Measurements from ENCODE around the gene ZNF593OS. TPM values are rescaled to one million over a fixed set of nuclear protein-coding genes. Genes with fewer than 3 reads are reported as not detected.

ZNF593OS gene
- total and polyA plus RNA-seq, 2 donors (not counting 1 experiment from before 2014, with no cell fraction given): 0.09 TPM; not detected in 1

DNA sequence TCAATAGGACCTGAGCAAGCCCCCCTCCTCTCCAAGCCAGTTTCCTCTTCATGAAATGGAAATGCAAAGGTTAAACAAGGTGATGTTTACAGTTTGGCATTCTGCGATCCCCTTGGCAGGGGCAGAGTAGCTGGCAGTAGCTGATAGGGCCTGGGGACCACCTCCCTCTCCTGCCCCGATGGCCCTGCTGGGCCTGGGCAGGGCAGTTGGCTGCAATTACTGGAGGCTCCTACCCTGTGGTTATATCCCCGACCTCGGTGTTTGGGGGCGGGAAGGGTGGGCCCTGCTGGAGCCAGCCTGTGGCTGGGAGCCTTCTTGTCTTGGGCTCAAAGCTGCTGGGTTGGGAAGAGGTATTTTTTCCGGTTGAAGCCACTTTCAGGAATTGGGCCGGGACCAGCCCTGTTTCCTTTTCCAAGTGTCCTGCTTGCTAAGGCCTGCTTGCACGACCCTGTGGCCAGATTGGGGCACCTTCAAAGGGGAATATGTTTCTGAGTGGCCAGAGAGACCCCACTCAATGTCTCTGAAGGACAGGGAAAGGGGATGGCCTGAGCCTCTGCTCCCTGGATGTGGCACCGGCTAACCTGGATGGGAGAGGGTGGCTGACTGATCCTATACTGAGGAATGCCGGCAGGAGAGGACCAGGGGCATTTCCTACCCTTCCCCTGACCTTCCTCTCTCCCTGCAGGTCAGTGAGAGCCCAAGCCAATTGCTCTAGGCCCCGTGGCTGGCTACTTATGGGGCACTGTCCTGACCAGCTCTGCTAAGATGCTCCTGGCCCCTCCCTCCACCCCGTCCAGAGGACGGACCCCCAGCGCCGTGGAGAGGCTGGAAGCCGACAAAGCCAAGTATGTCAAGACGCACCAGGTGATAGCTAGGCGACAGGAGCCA, 10.9 kb downstream of the ZNF593OS start:
- H3K27ac Mint-ChIP-seq: no peak overlapping the region
- WGBS (ENCODE audit: insufficient coverage): 79% methylated on average over 17 of the region's 18 CpGs
- POLR2A ChIA-PET: no interaction called here
- no peak for DNase-seq
- Histone ChIP-seq H3K4me2 (replicated peaks; ENCODE audit: low read depth, low read length, poor library complexity, severe bottlenecking) (peak overlapping the region; percentile 83), H2AFZ (ENCODE audit: insufficient read depth, low read depth, low read length, poor library complexity, severe bottlenecking) (peak overlapping the region; percentile 75), H3K4me1 (ENCODE audit: control insufficient read depth in 2 of 2, insufficient read depth in 2 of 2, low read length in 2 of 2) (peaks cover 30 to 31% of the 10 kb centered on the region in 2 donors), H3K79me2 (ENCODE audit: control insufficient read depth, insufficient read depth, low read length) (no peaks in the 10 kb centered on the region), H3K9ac (ENCODE audit: low read length) (no peak overlapping the region), H3K36me3 (replicated peaks in 1 of 2; ENCODE audit: control extremely low read depth in 1 of 2, control insufficient read depth in 1 of 2, extremely low read depth in 1 of 2, insufficient read depth in 2 of 2, low read length in 1 of 2) (no peaks in the 10 kb centered on the region), H3K27ac (ENCODE audit: low read length in 2 of 2) (no peak overlapping the region), H3K27me3 (replicated peaks in 1 of 4; ENCODE audit: control extremely low read depth in 1 of 4, control insufficient read depth in 3 of 4, insufficient read depth in 4 of 4, low read length in 3 of 4) (peaks cover 0 to 73% (median 26%) of the 10 kb centered on the region in 4 experiments), H3K9me3 (ENCODE audit: control extremely low read depth in 1 of 3, control insufficient read depth in 2 of 3, insufficient read depth in 1 of 3, low read length in 2 of 3) (peaks cover 0 to 3% (median 0%) of the 10 kb centered on the region in 3 donors), H4K20me1 (ENCODE audit: control insufficient read depth, insufficient read depth, low read length, poor library complexity, severe bottlenecking) (no peaks in the 10 kb centered on the region), H3K4me3 (ENCODE audit: control extremely low read depth in 1 of 5, extremely low read depth in 1 of 5, insufficient read depth in 1 of 5, low read depth in 2 of 5, low read length in 4 of 5) (peak overlapping the region in 1 of 5 experiments; percentile 39)
- H3K4me1 Mint-ChIP-seq: peaks cover 14% of the 10 kb centered on the region
- H3K4me3 Mint-ChIP-seq: peak overlapping the region; percentile 29
- H3K9me3 Mint-ChIP-seq (ENCODE audit: insufficient read depth): no peaks in the 10 kb centered on the region
- TF ChIP-seq EZH2 (IDR thresholded peaks at IDR 0.05; ENCODE audit: borderline replicate concordance, insufficient read depth, low read depth, low read length, poor library complexity, severe bottlenecking): no peak
- TF ChIP-seq, protein P1, sequence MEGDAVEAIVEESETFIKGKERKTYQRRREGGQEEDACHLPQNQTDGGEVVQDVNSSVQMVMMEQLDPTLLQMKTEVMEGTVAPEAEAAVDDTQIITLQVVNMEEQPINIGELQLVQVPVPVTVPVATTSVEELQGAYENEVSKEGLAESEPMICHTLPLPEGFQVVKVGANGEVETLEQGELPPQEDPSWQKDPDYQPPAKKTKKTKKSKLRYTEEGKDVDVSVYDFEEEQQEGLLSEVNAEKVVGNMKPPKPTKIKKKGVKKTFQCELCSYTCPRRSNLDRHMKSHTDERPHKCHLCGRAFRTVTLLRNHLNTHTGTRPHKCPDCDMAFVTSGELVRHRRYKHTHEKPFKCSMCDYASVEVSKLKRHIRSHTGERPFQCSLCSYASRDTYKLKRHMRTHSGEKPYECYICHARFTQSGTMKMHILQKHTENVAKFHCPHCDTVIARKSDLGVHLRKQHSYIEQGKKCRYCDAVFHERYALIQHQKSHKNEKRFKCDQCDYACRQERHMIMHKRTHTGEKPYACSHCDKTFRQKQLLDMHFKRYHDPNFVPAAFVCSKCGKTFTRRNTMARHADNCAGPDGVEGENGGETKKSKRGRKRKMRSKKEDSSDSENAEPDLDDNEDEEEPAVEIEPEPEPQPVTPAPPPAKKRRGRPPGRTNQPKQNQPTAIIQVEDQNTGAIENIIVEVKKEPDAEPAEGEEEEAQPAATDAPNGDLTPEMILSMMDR (IDR thresholded peaks at IDR 0.05): no peak
- peaks cover 34% of the 10 kb centered on the region for H3K27me3 Mint-ChIP-seq
- no peak for ATAC-seq (ENCODE audit: low read depth)
- CTCF ChIA-PET: interaction anchor here (0.5 to 2.1 kb wide), 3 partner anchors 9 to 574 kb away, joined by 3 to 6 read pairs (median 3); partner anchors contain the start of gene ZNF593
- intact Hi-C loops (cut with micrococcal nuclease): loop anchor here (5.0 kb wide), 1 partner anchor 123 kb away; no protein-coding TSS in a partner anchor

DNA sequence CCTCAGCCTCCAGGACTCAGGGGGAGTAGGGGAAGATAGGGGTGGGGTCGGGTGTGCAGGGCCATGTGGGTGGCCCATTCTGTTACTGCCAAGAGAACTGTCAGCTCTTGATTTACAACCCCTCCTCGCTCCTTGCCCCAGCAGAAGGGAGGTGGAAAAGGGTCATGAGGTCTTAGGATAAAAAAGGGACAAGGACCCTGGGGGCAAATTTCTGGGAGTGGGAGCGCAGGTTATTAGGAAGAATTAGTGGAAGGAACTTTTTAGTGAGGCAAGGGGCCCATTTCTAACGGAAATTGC, 11.9 kb downstream of the ZNF593OS start:
- no peak overlapping the region for H3K27ac Mint-ChIP-seq

More for the DNA sequence above, 11.9 kb downstream of the ZNF593OS start:
- no peak for ATAC-seq (ENCODE audit: low read depth)
- peak overlapping the region; percentile 45 for H3K4me3 Mint-ChIP-seq
- intact Hi-C loops (cut with micrococcal nuclease): loop anchor here (5.0 kb wide), 1 partner anchor 122 kb away; no protein-coding TSS in a partner anchor
- H3K9me3 Mint-ChIP-seq (ENCODE audit: insufficient read depth): no peaks in the 10 kb centered on the region
- H3K9me3 ChIP-seq (ENCODE audit: control extremely low read depth in 1 of 3, control insufficient read depth in 2 of 3, insufficient read depth in 1 of 3, low read length in 2 of 3): peaks cover 0 to 3% (median 0%) of the 10 kb centered on the region in 3 donors
- 83% methylated on average over 3 of the region's 4 CpGs for WGBS (ENCODE audit: insufficient coverage)
- no peak overlapping the region for H3K4me3 ChIP-seq (ENCODE audit: control extremely low read depth in 1 of 5, extremely low read depth in 1 of 5, insufficient read depth in 1 of 5, low read depth in 2 of 5, low read length in 4 of 5)
- H2AFZ ChIP-seq (ENCODE audit: insufficient read depth, low read depth, low read length, poor library complexity, severe bottlenecking): no peak overlapping the region
- H3K9ac ChIP-seq (ENCODE audit: low read length): no peak overlapping the region
- no peaks in the 10 kb centered on the region for H3K79me2 ChIP-seq (ENCODE audit: control insufficient read depth, insufficient read depth, low read length)
- no peak overlapping the region for H3K27ac ChIP-seq (ENCODE audit: low read length in 2 of 2)
- no peaks in the 10 kb centered on the region for H4K20me1 ChIP-seq (ENCODE audit: control insufficient read depth, insufficient read depth, low read length, poor library complexity, severe bottlenecking)
- peaks cover 14% of the 10 kb centered on the region for H3K4me1 Mint-ChIP-seq
- peaks cover 30 to 31% of the 10 kb centered on the region in 2 donors for H3K4me1 ChIP-seq (ENCODE audit: control insufficient read depth in 2 of 2, insufficient read depth in 2 of 2, low read length in 2 of 2)
- ChIA-PET CTCF (no interaction called here), POLR2A (no interaction called here)
- H3K27me3 Mint-ChIP-seq: peaks cover 44% of the 10 kb centered on the region
- DNase-seq: no peak
- peaks cover 0 to 78% (median 28%) of the 10 kb centered on the region in 4 experiments for H3K27me3 ChIP-seq (replicated peaks in 1 of 4; ENCODE audit: control extremely low read depth in 1 of 4, control insufficient read depth in 3 of 4, insufficient read depth in 4 of 4, low read length in 3 of 4)
- no peak overlapping the region for H3K4me2 ChIP-seq (replicated peaks; ENCODE audit: low read depth, low read length, poor library complexity, severe bottlenecking)
- TF ChIP-seq EZH2 (IDR thresholded peaks at IDR 0.05; ENCODE audit: borderline replicate concordance, insufficient read depth, low read depth, low read length, poor library complexity, severe bottlenecking): no peak
- TF ChIP-seq, protein P1 (IDR thresholded peaks at IDR 0.05): no peak
- no peaks in the 10 kb centered on the region for H3K36me3 ChIP-seq (replicated peaks in 1 of 2; ENCODE audit: control extremely low read depth in 1 of 2, control insufficient read depth in 1 of 2, extremely low read depth in 1 of 2, insufficient read depth in 2 of 2, low read length in 1 of 2)
